ENCODE measurements around the gene CTNNA3. TPM values are rescaled to one million over a fixed set of nuclear protein-coding genes. Genes with fewer than 3 reads are reported as not detected.

Gene CTNNA3
- total and polyA plus RNA-seq, 4 experiments from 2014 or later: not detected

GRCh38 chr10:66780796-66781195, 915.2 kb downstream of the CTNNA3 start:
- Mint-ChIP-seq H3K27me3 (no peaks in the 10 kb centered on the region), H3K4me3 (no peak overlapping the region)
- H3K27ac ChIP-seq (ENCODE audit: low read depth, low read length): no peak overlapping the region

GRCh38 chr10:66778351-66778750, 917.6 kb downstream of the CTNNA3 start:
- no peaks in the 10 kb centered on the region for H3K27me3 Mint-ChIP-seq
- no peak overlapping the region for H3K27ac ChIP-seq (ENCODE audit: low read depth, low read length)
- no peaks in the 10 kb centered on the region for H3K36me3 Mint-ChIP-seq
- H3K4me3 ChIP-seq (ENCODE audit: low read length in 2 of 2): no peak overlapping the region
- peaks cover 0 to 2% (median 0%) of the 10 kb centered on the region in 8 donors for H3K9me3 Mint-ChIP-seq
- intact Hi-C loops (cut with micrococcal nuclease): no loop called here
- no peaks in the 10 kb centered on the region for H3K36me3 ChIP-seq (ENCODE audit: insufficient read depth, low read length)
- ChIA-PET CTCF (ENCODE audit: partially characterized antibody) (no interaction called here), POLR2A (ENCODE audit: partially characterized antibody) (no interaction called here)
- H3K27me3 ChIP-seq (ENCODE audit: insufficient read depth, low read length): no peaks in the 10 kb centered on the region
- H3K27ac Mint-ChIP-seq: no peak overlapping the region
- DNase-seq: no peak
- H3K4me3 Mint-ChIP-seq: no peak overlapping the region
- H3K4me1 ChIP-seq (ENCODE audit: insufficient read depth, low read length): no peaks in the 10 kb centered on the region
- H3K9me3 ChIP-seq (ENCODE audit: control insufficient read depth in 1 of 2, low read length in 2 of 2): no peaks in the 10 kb centered on the region
- H3K4me1 Mint-ChIP-seq: no peaks in the 10 kb centered on the region

More at GRCh38 chr10:66780796-66781195, 915.2 kb downstream of the CTNNA3 start:
- CTCF ChIA-PET (ENCODE audit: partially characterized antibody): no interaction called here
- Mint-ChIP-seq H3K36me3 (no peaks in the 10 kb centered on the region), H3K9me3 (peaks cover 0 to 2% (median 0%) of the 10 kb centered on the region in 8 donors), H3K27ac (no peak overlapping the region), H3K4me1 (no peaks in the 10 kb centered on the region)
- H3K4me3 ChIP-seq (ENCODE audit: low read length in 2 of 2): no peak overlapping the region
- POLR2A ChIA-PET (ENCODE audit: partially characterized antibody): no interaction called here
- H3K4me1 ChIP-seq (ENCODE audit: insufficient read depth, low read length): no peaks in the 10 kb centered on the region
- H3K27me3 ChIP-seq (ENCODE audit: insufficient read depth, low read length): no peaks in the 10 kb centered on the region
- no peaks in the 10 kb centered on the region for H3K36me3 ChIP-seq (ENCODE audit: insufficient read depth, low read length)
- intact Hi-C loops (cut with micrococcal nuclease): no loop called here
- no peaks in the 10 kb centered on the region for H3K9me3 ChIP-seq (ENCODE audit: control insufficient read depth in 1 of 2, low read length in 2 of 2)
- DNase-seq: no peak

- no peaks in the 10 kb centered on the region for H3K27me3 ChIP-seq (ENCODE audit: insufficient read depth, low read length)
- H3K4me1 Mint-ChIP-seq: no peaks in the 10 kb centered on the region
- no peak overlapping the region for H3K27ac Mint-ChIP-seq
- no peaks in the 10 kb centered on the region for H3K27me3 Mint-ChIP-seq
- no peak overlapping the region for H3K4me3 Mint-ChIP-seq
- no peak for DNase-seq
- no peaks in the 10 kb centered on the region for H3K36me3 Mint-ChIP-seq
- peaks cover 0 to 2% (median 0%) of the 10 kb centered on the region in 8 donors for H3K9me3 Mint-ChIP-seq
- H3K36me3 ChIP-seq (ENCODE audit: insufficient read depth, low read length): no peaks in the 10 kb centered on the region
- ChIA-PET CTCF (ENCODE audit: partially characterized antibody) (no interaction called here), POLR2A (ENCODE audit: partially characterized antibody) (no interaction called here)
- H3K9me3 ChIP-seq (ENCODE audit: control insufficient read depth in 1 of 2, low read length in 2 of 2): no peaks in the 10 kb centered on the region
- H3K27ac ChIP-seq (ENCODE audit: low read depth, low read length): no peak overlapping the region
- no peaks in the 10 kb centered on the region for H3K4me1 ChIP-seq (ENCODE audit: insufficient read depth, low read length)
- no peak overlapping the region for H3K4me3 ChIP-seq (ENCODE audit: low read length in 2 of 2)
- intact Hi-C loops (cut with micrococcal nuclease): no loop called here
These were observed 918.3 kb downstream of the CTNNA3 start for GRCh38 chr10:66777665-66778064.

GRCh38 chr10:66773472-66773817, 922.5 kb downstream of the CTNNA3 start:
- POLR2A ChIA-PET (ENCODE audit: partially characterized antibody): no interaction called here
- no peak overlapping the region for H3K4me3 Mint-ChIP-seq
- intact Hi-C loops (cut with micrococcal nuclease): no loop called here

GRCh38 chr10:66772548-66773471, 923.2 kb downstream of the CTNNA3 start:
- no peaks in the 10 kb centered on the region for H3K4me1 ChIP-seq (ENCODE audit: insufficient read depth, low read length)
- no peak overlapping the region for H3K27ac Mint-ChIP-seq
- no peaks in the 10 kb centered on the region for H3K4me1 Mint-ChIP-seq
- H3K36me3 ChIP-seq (ENCODE audit: insufficient read depth, low read length): no peaks in the 10 kb centered on the region
- intact Hi-C loops (cut with micrococcal nuclease): no loop called here
- no peak overlapping the region for H3K4me3 ChIP-seq (ENCODE audit: low read length in 2 of 2)
- H3K27me3 Mint-ChIP-seq: no peaks in the 10 kb centered on the region
- no peaks in the 10 kb centered on the region for H3K36me3 Mint-ChIP-seq
- ChIA-PET POLR2A (ENCODE audit: partially characterized antibody) (no interaction called here), CTCF (ENCODE audit: partially characterized antibody) (no interaction called here)
- H3K9me3 ChIP-seq (ENCODE audit: control insufficient read depth in 1 of 2, low read length in 2 of 2): no peaks in the 10 kb centered on the region
- H3K4me3 Mint-ChIP-seq: no peak overlapping the region
- no peaks in the 10 kb centered on the region for H3K27me3 ChIP-seq (ENCODE audit: insufficient read depth, low read length)
- no peak for DNase-seq
- no peak overlapping the region for H3K27ac ChIP-seq (ENCODE audit: low read depth, low read length)
- peaks cover 0 to 3% (median 0%) of the 10 kb centered on the region in 8 donors for H3K9me3 Mint-ChIP-seq

More at GRCh38 chr10:66773472-66773817, 922.5 kb downstream of the CTNNA3 start:
- H3K9me3 ChIP-seq (ENCODE audit: control insufficient read depth in 1 of 2, low read length in 2 of 2): no peaks in the 10 kb centered on the region
- H3K4me3 ChIP-seq (ENCODE audit: low read length in 2 of 2): no peak overlapping the region
- Mint-ChIP-seq H3K4me1 (no peaks in the 10 kb centered on the region), H3K9me3 (peaks cover 0 to 3% (median 0%) of the 10 kb centered on the region in 8 donors), H3K27ac (no peak overlapping the region), H3K27me3 (no peaks in the 10 kb centered on the region), H3K36me3 (no peaks in the 10 kb centered on the region)
- H3K27ac ChIP-seq (ENCODE audit: low read depth, low read length): no peak overlapping the region
- no peaks in the 10 kb centered on the region for H3K27me3 ChIP-seq (ENCODE audit: insufficient read depth, low read length)
- DNase-seq: no peak
- no peaks in the 10 kb centered on the region for H3K4me1 ChIP-seq (ENCODE audit: insufficient read depth, low read length)
- CTCF ChIA-PET (ENCODE audit: partially characterized antibody): no interaction called here
- no peaks in the 10 kb centered on the region for H3K36me3 ChIP-seq (ENCODE audit: insufficient read depth, low read length)

GRCh38 chr10:66767707-66768106, 928.3 kb downstream of the CTNNA3 start:
- intact Hi-C loops (cut with micrococcal nuclease): no loop called here
- no peaks in the 10 kb centered on the region for H3K9me3 ChIP-seq (ENCODE audit: control insufficient read depth in 1 of 2, low read length in 2 of 2)
- Mint-ChIP-seq H3K4me1 (no peaks in the 10 kb centered on the region), H3K9me3 (peaks cover 0 to 3% (median 0%) of the 10 kb centered on the region in 8 donors), H3K4me3 (no peak overlapping the region), H3K36me3 (no peaks in the 10 kb centered on the region), H3K27me3 (no peaks in the 10 kb centered on the region), H3K27ac (no peak overlapping the region)
- H3K36me3 ChIP-seq (ENCODE audit: insufficient read depth, low read length): no peaks in the 10 kb centered on the region
- ChIA-PET POLR2A (ENCODE audit: partially characterized antibody) (no interaction called here), CTCF (ENCODE audit: partially characterized antibody) (no interaction called here)
- no peak for DNase-seq
- H3K27me3 ChIP-seq (ENCODE audit: insufficient read depth, low read length): no peaks in the 10 kb centered on the region
- H3K27ac ChIP-seq (ENCODE audit: low read depth, low read length): no peak overlapping the region
- H3K4me1 ChIP-seq (ENCODE audit: insufficient read depth, low read length): no peaks in the 10 kb centered on the region
- no peak overlapping the region for H3K4me3 ChIP-seq (ENCODE audit: low read length in 2 of 2)

GRCh38 chr10:66762218-66762729, 933.7 kb downstream of the CTNNA3 start:
- peaks cover 1 to 2% of the 10 kb centered on the region in 2 donors for H3K27me3 Mint-ChIP-seq
- no peaks in the 10 kb centered on the region for H3K9me3 ChIP-seq (ENCODE audit: control insufficient read depth in 1 of 2, low read length in 2 of 2)
- CTCF ChIA-PET (ENCODE audit: partially characterized antibody): no interaction called here

More at GRCh38 chr10:66762218-66762729, 933.7 kb downstream of the CTNNA3 start:
- no peak overlapping the region for H3K4me3 Mint-ChIP-seq
- intact Hi-C loops (cut with micrococcal nuclease): no loop called here
- H3K36me3 Mint-ChIP-seq: no peaks in the 10 kb centered on the region
- H3K27me3 ChIP-seq (ENCODE audit: insufficient read depth, low read length): no peaks in the 10 kb centered on the region
- no peak overlapping the region for H3K27ac Mint-ChIP-seq
- H3K9me3 Mint-ChIP-seq: peaks cover 0 to 3% (median 0%) of the 10 kb centered on the region in 8 donors
- H3K27ac ChIP-seq (ENCODE audit: low read depth, low read length): no peak overlapping the region
- no peaks in the 10 kb centered on the region for H3K36me3 ChIP-seq (ENCODE audit: insufficient read depth, low read length)
- no peaks in the 10 kb centered on the region for H3K4me1 ChIP-seq (ENCODE audit: insufficient read depth, low read length)
- no peaks in the 10 kb centered on the region for H3K4me1 Mint-ChIP-seq
- POLR2A ChIA-PET (ENCODE audit: partially characterized antibody): no interaction called here
- H3K4me3 ChIP-seq (ENCODE audit: low read length in 2 of 2): no peak overlapping the region
- no peak for DNase-seq
